HepG2 (cell line): ENCODE results near the gene RDH14. TPM values are rescaled to one million over a fixed set of nuclear protein-coding genes. Genes with fewer than 3 reads are reported as not detected.

Source experiments
- AHDC1 ChIP-seq: sonication (generic); formaldehyde crosslinking; IDR thresholded peaks from 2 replicates; pipeline ENCODE4 v1.5.1; 2020; ENCODE audit warnings: mild to moderate bottlenecking, missing genetic modification reagents, borderline replicate concordance
- E2F5 ChIP-seq: sonication (generic); formaldehyde crosslinking; conservative IDR thresholded peaks from 2 replicates; pipeline ENCODE4 v1.4.0; 2020; ENCODE audit warnings: missing genetic modification reagents
- ETV5 ChIP-seq: IDR thresholded peaks from 2 replicates; pipeline ENCODE4 v1.6.1; 2018; ENCODE audit warnings: missing biosample characterization, missing genetic modification reagents, inconsistent platforms, borderline replicate concordance
- ISL2 ChIP-seq: sonication (generic); formaldehyde crosslinking; IDR thresholded peaks from 2 replicates; pipeline ENCODE4 v1.5.0; 2020; ENCODE audit warnings: missing genetic modification reagents
- RARA ChIP-seq: IDR thresholded peaks from 2 replicates; pipeline ENCODE4 v1.6.1; 2016; ENCODE audit warnings: missing genetic modification reagents, missing compliant biosample characterization
- SMAD9 ChIP-seq: sonication (generic); formaldehyde crosslinking; IDR thresholded peaks from 2 replicates; pipeline ENCODE4 v1.5.1; 2020; ENCODE audit warnings: mild to moderate bottlenecking, missing genetic modification reagents
- SOX13 ChIP-seq, 3 experiments: fragments of 450-650 bp in 1 of 3; sonication (generic) in 1 of 3; formaldehyde crosslinking in 1 of 3; IDR thresholded peaks in 2 of 3; conservative IDR thresholded peaks in 1 of 3; 2 replicates each; pipeline versions ENCODE4 v1.5.0 to v1.6.1; 2016 to 2020; ENCODE audit warnings: antibody characterized with exemption in 1 of 3, mild to moderate bottlenecking in 1 of 3, missing compliant biosample characterization in 1 of 3, missing genetic modification reagents in 1 of 3, moderate library complexity in 1 of 3
- SOX5 ChIP-seq: IDR thresholded peaks from 2 replicates; pipeline ENCODE4 v1.6.1; 2016; ENCODE audit warnings: borderline replicate concordance
- TBX2 ChIP-seq: sonication (generic); formaldehyde crosslinking; IDR thresholded peaks from 2 replicates; pipeline ENCODE4 v1.5.0; 2020; ENCODE audit warnings: missing genetic modification reagents, mild to moderate bottlenecking, borderline replicate concordance
- ZNF609 ChIP-seq: sonication (generic); formaldehyde crosslinking; IDR thresholded peaks from 2 replicates; pipeline ENCODE4 v1.4.0; 2020; ENCODE audit warnings: mild to moderate bottlenecking, missing genetic modification reagents, borderline replicate concordance
- ZNF766 ChIP-seq: sonication (generic); formaldehyde crosslinking; IDR thresholded peaks from 2 replicates; pipeline ENCODE4 v1.5.0; 2020; ENCODE audit warnings: missing genetic modification reagents, borderline replicate concordance
- polyA plus RNA-seq, 8 experiments: library from polyadenylated mRNA; depleted of rRNA in 3 of 8; stranded (reverse) in 7 of 8; unstranded in 1 of 8; fragments of >200 nt; fragmentation: Illumina TruSeq in 4 of 8; extraction: Trizol in 4 of 8; gene quantifications; 2 replicates each; pipeline versions ENCODE4 v1.2.1 to v1.2.3, GENCODE V29; 2011 to 2016; ENCODE audit warnings: low read depth in 4 of 8, missing spikeins in 1 of 8, mixed read lengths in 1 of 8; ENCODE audit not compliant: insufficient read depth in 1 of 8
- total RNA-seq, 5 experiments: library from RNA; depleted of rRNA; stranded (reverse); fragments of >200 nt; fragmentation: Illumina TruSeq; extraction: Trizol; gene quantifications; 2 replicates each; pipeline ENCODE4 v1.2.3, GENCODE V29; 2016; ENCODE audit warnings: low read depth in 1 of 5
- TF ChIP-seq, protein P1 (sequence below): IDR thresholded peaks from 2 replicates; pipeline ENCODE4 v1.6.1; 2016
- TF ChIP-seq, protein P2 (sequence below): sonication (generic); formaldehyde crosslinking; IDR thresholded peaks from 2 replicates; pipeline ENCODE4 v1.8.0; 2022; ENCODE audit warnings: mild to moderate bottlenecking, missing genetic modification reagents, moderate library complexity

The RDH14 gene
- total and polyA plus RNA-seq, 2 of the 13 experiments (the other 11 are each of a cell fraction or from before 2014, with no cell fraction given), result 27.4 to 39.9 TPM

GRCh38 chr2:18546567-18546966 lies 13.9 kb downstream of the RDH14 start (continued):
- TF ChIP-seq, protein P1, sequence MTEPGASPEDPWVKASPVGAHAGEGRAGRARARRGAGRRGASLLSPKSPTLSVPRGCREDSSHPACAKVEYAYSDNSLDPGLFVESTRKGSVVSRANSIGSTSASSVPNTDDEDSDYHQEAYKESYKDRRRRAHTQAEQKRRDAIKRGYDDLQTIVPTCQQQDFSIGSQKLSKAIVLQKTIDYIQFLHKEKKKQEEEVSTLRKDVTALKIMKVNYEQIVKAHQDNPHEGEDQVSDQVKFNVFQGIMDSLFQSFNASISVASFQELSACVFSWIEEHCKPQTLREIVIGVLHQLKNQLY, result peak; percentile 11; the same call in 1 of the 2 replicates
- TF ChIP-seq SOX13 (IDR thresholded peaks at IDR 0.05), result peak; percentile 56; the same call in 1 of the 2 replicates
- peak in 1 of 2 experiments; percentile 72; a peak in 1 of 4 replicates for TF ChIP-seq SOX13 (CRISPR knock-in tag; conservative IDR thresholded peaks at IDR 0.05 in 1 of 2, IDR thresholded peaks at IDR 0.05 in 1 of 2)
- peak; percentile 56; the same call in 1 of the 2 replicates for TF ChIP-seq AHDC1 (CRISPR knock-in tag)
- no peak for TF ChIP-seq SMAD9
- no peak for TF ChIP-seq E2F5 (CRISPR knock-in tag)
- peak; percentile 67 for TF ChIP-seq ZNF609
- peak; percentile 23; the same call in 1 of the 2 replicates for TF ChIP-seq ISL2 (CRISPR knock-in tag)
- TF ChIP-seq ETV5 (CRISPR knock-in tag), result peak; percentile 27; the same call in 1 of the 2 replicates
- peak; percentile 41; the same call in 1 of the 2 replicates for TF ChIP-seq TBX2
- peak; percentile 26; the same call in 1 of the 2 replicates for TF ChIP-seq RARA
- TF ChIP-seq, protein P2, sequence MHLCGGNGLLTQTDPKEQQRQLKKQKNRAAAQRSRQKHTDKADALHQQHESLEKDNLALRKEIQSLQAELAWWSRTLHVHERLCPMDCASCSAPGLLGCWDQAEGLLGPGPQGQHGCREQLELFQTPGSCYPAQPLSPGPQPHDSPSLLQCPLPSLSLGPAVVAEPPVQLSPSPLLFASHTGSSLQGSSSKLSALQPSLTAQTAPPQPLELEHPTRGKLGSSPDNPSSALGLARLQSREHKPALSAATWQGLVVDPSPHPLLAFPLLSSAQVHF (CRISPR knock-in tag), result no peak
- TF ChIP-seq ZNF766 (CRISPR knock-in tag), result no peak
- TF ChIP-seq SOX5, result peak; percentile 54; the same call in 1 of the 2 replicates
